HuH-7.5 (cell line): ENCODE measurements around the gene KLF7.

Source experiments
- DNase-seq: peaks from one replicate; pipeline ENCODE4 v3.0.0; 2011; ENCODE audit warnings: low spot score

KLF7 gene

GRCh38 chr2:207166349-207167098 lies 776 bp upstream of the KLF7 start:
- DNase-seq: peak; percentile 61

- peak; percentile 93 for DNase-seq
Measured at GRCh38 chr2:207166039-207166348, 246 bp upstream of the KLF7 start.

GRCh38 chr2:207164006-207164831 lies 1.5 kb downstream of the KLF7 start:
- no peak for DNase-seq

GRCh38 chr2:207163756-207164005 lies 2.1 kb downstream of the KLF7 start:
- DNase-seq: no peak

GRCh38 chr2:207163053-207163755 lies 2.5 kb downstream of the KLF7 start:
- DNase-seq: no peak

GRCh38 chr2:207162316-207162715 lies 3.4 kb downstream of the KLF7 start:
- no peak for DNase-seq

GRCh38 chr2:207161247-207162123 lies 4.3 kb downstream of the KLF7 start:
- no peak for DNase-seq

- DNase-seq: no peak
Measured at GRCh38 chr2:207160115-207160514, 5.6 kb downstream of the KLF7 start.

- no peak for DNase-seq
Measured at GRCh38 chr2:207159002-207159401, 6.7 kb downstream of the KLF7 start.

- no peak for DNase-seq
Measured at GRCh38 chr2:207157731-207158130, 8.0 kb downstream of the KLF7 start.

- no peak for DNase-seq
Measured at GRCh38 chr2:207157162-207157481, 8.6 kb downstream of the KLF7 start.

- no peak for DNase-seq
Measured at GRCh38 chr2:207156451-207157161, 9.1 kb downstream of the KLF7 start.

- no peak for DNase-seq
Measured at GRCh38 chr2:207155516-207156444, 10.0 kb downstream of the KLF7 start.

GRCh38 chr2:207154556-207155510 lies 10.9 kb downstream of the KLF7 start:
- no peak for DNase-seq

- no peak for DNase-seq
Measured at GRCh38 chr2:207153266-207153975, 12.3 kb downstream of the KLF7 start.

GRCh38 chr2:207151048-207151447 lies 14.7 kb downstream of the KLF7 start:
- DNase-seq: no peak

GRCh38 chr2:207150284-207150683 lies 15.5 kb downstream of the KLF7 start:
- no peak for DNase-seq

GRCh38 chr2:207149249-207150213 lies 16.2 kb downstream of the KLF7 start:
- DNase-seq: no peak
